Iris pigment epithelial cell (primary cell): ENCODE results near the gene TXNDC17.
A peak's percentile ranks its signal among the peaks of the same experiment; 100 is the strongest.
"Not testable (repeated sequence)": the region's sequence is repeated elsewhere in the genome, so short reads cannot be mapped to it uniquely, and the experiment has no call there.

Experiments
- DNase-seq: peaks from one replicate; pipeline ENCODE4 v3.0.0-alpha.2; 2011; ENCODE audit warnings: low read depth

The TXNDC17 gene

GRCh38 chr17:6640536-6641246, at the start of gene TXNDC17, which contains the start of gene KIAA0753:
Gene TXNDC17, plus strand, starts transcription at chr17:6641060. Its CDS starts 23 bp downstream, at chr17:6641083.
Gene KIAA0753, minus strand, starts transcription at chr17:6640711. Its CDS starts 5,608 bp downstream, at chr17:6635103.
- DNase-seq: peak; percentile 91

- DNase-seq: peak; percentile 93
Observed at GRCh38 chr17:6591599-6592158, 49.2 kb upstream of the TXNDC17 start.

- DNase-seq: peak; percentile 50
Observed at GRCh38 chr17:6592173-6592572, 48.7 kb upstream of the TXNDC17 start.

GRCh38 chr17:6593371-6593770, 47.5 kb upstream of the TXNDC17 start:
- DNase-seq: not testable (repeated sequence)

- DNase-seq: no peak
Observed at GRCh38 chr17:6596081-6596480, 44.8 kb upstream of the TXNDC17 start.

GRCh38 chr17:6596511-6596910, 44.3 kb upstream of the TXNDC17 start:
- DNase-seq: no peak

- no peak for DNase-seq
Observed at GRCh38 chr17:6596941-6597340, 43.9 kb upstream of the TXNDC17 start.

GRCh38 chr17:6597727-6598126, 43.1 kb upstream of the TXNDC17 start:
- DNase-seq: no peak

GRCh38 chr17:6599364-6599763, 41.5 kb upstream of the TXNDC17 start:
- peak; percentile 56 for DNase-seq

- no peak for DNase-seq
Observed at GRCh38 chr17:6602141-6602540, 38.7 kb upstream of the TXNDC17 start.

GRCh38 chr17:6603744-6604325, 37.0 kb upstream of the TXNDC17 start:
- peak; percentile 21 for DNase-seq

- DNase-seq: no peak
Observed at GRCh38 chr17:6605142-6605541, 35.7 kb upstream of the TXNDC17 start.

- peak; percentile 45 for DNase-seq
Observed at GRCh38 chr17:6608321-6608720, 32.5 kb upstream of the TXNDC17 start.

- DNase-seq: peak; percentile 22
Observed at GRCh38 chr17:6610011-6610410, 30.8 kb upstream of the TXNDC17 start.

- DNase-seq: no peak
Observed at GRCh38 chr17:6611231-6611630, 29.6 kb upstream of the TXNDC17 start.

- peak; percentile 47 for DNase-seq
Observed at GRCh38 chr17:6623941-6624340, 16.9 kb upstream of the TXNDC17 start.

GRCh38 chr17:6626616-6627015, 14.2 kb upstream of the TXNDC17 start:
- no peak for DNase-seq

GRCh38 chr17:6627019-6627418, 13.8 kb upstream of the TXNDC17 start:
- peak; percentile 49 for DNase-seq

- DNase-seq: no peak
Observed at GRCh38 chr17:6630390-6630789, 10.5 kb upstream of the TXNDC17 start.

- DNase-seq: no peak
Observed at GRCh38 chr17:6632530-6632929, 8.3 kb upstream of the TXNDC17 start.

- DNase-seq: no peak
Observed at GRCh38 chr17:6633263-6633662, 7.6 kb upstream of the TXNDC17 start.

GRCh38 chr17:6636105-6636504, 4.8 kb upstream of the TXNDC17 start:
- DNase-seq: no peak
